HAP-1 (cell line): ENCODE data around the gene RIBC1.

Experiments used
- DNase-seq, 2 experiments: peaks; one replicate each; pipeline ENCODE4 v3.0.0-alpha.2; 2016 to 2020; ENCODE audit warnings: low spot score in 2 of 2
- H3K27me3 ChIP-seq: fragments of 250-450 bp; sonication (Bioruptor Pico); 2 replicates; pipeline ENCODE4 v1.5.1; 2020; ENCODE audit warnings: low read depth, mild to moderate bottlenecking, moderate library complexity
- H3K36me3 ChIP-seq: fragments of 250-450 bp; sonication (Bioruptor Pico); replicated peaks from 2 replicates; pipeline ENCODE4 v1.5.1; 2020; ENCODE audit warnings: mild to moderate bottlenecking
- H3K4me1 ChIP-seq: fragments of 250-450 bp; sonication (Bioruptor Pico); 2 replicates; pipeline ENCODE4 v1.5.1; 2020; ENCODE audit warnings: mild to moderate bottlenecking
- H3K4me3 ChIP-seq: fragments of 250-450 bp; sonication (Bioruptor Pico); 2 replicates; pipeline ENCODE4 v1.5.1; 2020; ENCODE audit warnings: mild to moderate bottlenecking, moderate library complexity
- H3K9me3 ChIP-seq: fragments of 250-450 bp; sonication (Bioruptor Pico); 2 replicates; pipeline ENCODE4 v1.5.1; 2020; ENCODE audit warnings: mild to moderate bottlenecking, moderate library complexity
- in situ Hi-C: fragments of 300-500 bp; cut with MboI; formaldehyde crosslinking; loops from 3 replicates; pipeline ENCODE4 v1.14.3; 2020; ENCODE audit warnings: low sequenced_read_pairs, inconsistent platforms, mixed read lengths

The RIBC1 gene

DNA sequence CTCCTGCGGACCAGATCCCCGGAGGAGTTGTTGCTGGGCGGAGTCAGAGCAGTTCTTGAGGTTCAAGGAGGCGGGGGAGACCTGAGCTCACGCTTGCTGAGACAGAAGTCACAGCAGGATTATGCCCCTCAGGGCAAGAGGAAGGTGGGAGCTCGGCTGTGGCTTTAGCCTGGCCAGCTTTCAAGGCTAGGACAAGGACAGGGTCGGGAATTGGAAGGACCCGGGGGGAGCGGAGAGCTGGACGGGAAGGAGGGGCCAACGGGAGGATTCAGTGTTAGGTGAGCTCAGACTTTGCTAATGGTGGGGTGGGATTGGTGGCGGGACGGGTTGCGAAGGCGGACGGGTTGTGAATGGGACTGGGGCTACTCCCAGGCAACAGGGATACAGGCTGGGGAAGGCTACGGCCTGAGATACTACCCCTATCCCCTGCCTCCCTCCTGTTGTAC, at the start of gene RIBC1:
Gene RIBC1, plus strand, starts transcription at position 13 of the 446 bp plus-strand sequence. CDS start 3,404 bp downstream, outside the sequence.
- Histone ChIP-seq H3K4me3 (peak within 1 kb of the TSS; percentile 95), H3K4me1 (peaks cover 10% of the 10 kb centered on the region; the same call in 1 of the 2 replicates), H3K9me3 (no peaks in the 10 kb centered on the region), H3K27me3 (no peaks in the 10 kb centered on the region), H3K36me3 (peaks cover 15% of the 10 kb centered on the region)
- in situ Hi-C loops = no loop called here
- DNase-seq = no peak

DNA sequence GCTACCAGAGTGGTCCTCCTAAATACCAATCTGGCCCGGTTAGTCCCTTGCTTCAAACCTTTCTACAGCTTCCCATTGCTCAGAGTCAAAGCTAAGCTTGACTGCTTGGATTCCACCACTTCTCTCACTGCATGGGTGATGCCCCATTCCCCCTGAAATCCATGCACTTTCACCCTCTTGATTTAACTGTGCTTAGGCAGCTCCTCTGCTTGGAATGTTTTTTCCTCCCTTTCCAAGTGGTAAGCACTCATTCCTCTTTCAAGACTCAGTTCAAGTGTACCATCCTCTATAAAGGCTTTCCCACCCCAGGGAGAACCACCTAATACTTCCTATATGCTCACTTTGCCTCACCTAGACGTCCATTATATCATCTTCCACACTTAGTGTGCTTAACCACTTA, 49.4 kb upstream of the RIBC1 start:
- no peak for DNase-seq
- in situ Hi-C loops = no loop called here
- no peaks in the 10 kb centered on the region for H3K4me1 ChIP-seq
- no peak overlapping the region for H3K4me3 ChIP-seq
- H3K27me3 ChIP-seq = no peaks in the 10 kb centered on the region
- H3K36me3 ChIP-seq = peaks cover 21% of the 10 kb centered on the region
- 0 out of 2 replicates have a peak, but pooled peaks cover 3% of the 10 kb centered on the region for H3K9me3 ChIP-seq

DNA sequence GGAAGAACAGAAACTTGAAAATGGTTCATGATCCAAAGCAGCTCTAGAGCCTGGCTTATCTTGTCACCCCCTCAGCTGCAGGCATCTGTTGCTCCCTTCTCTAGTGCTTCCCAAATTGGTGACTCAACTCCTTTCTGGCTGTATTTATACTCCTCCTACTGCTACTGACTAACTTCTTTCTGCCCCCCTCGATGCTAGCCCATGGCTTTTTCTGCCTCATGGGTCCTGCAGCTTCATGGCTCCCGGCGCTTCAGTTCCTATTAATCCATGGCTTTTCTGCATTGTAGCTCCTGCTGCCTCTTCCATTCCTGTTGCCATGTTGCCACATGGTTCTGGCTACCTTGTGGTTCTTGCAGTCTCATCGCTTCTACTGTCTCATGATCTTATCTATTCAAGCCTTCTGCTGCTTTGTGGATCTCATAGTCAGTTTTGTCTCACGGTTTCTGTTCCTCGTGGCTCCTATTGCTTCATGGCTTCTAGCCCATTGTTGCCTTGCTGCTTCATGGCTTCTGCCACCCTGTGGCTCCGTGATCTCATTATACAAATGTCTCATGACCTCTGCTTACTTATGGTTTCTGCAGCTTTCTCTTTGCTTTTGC, 48.4 kb upstream of the RIBC1 start:
- Histone ChIP-seq H3K27me3 (no peaks in the 10 kb centered on the region), H3K9me3 (0 out of 2 replicates have a peak, but pooled peaks cover 3% of the 10 kb centered on the region), H3K4me1 (no peaks in the 10 kb centered on the region), H3K4me3 (no peak overlapping the region), H3K36me3 (peaks cover 31% of the 10 kb centered on the region)
- in situ Hi-C loops = no loop called here
- DNase-seq = no peak

DNA sequence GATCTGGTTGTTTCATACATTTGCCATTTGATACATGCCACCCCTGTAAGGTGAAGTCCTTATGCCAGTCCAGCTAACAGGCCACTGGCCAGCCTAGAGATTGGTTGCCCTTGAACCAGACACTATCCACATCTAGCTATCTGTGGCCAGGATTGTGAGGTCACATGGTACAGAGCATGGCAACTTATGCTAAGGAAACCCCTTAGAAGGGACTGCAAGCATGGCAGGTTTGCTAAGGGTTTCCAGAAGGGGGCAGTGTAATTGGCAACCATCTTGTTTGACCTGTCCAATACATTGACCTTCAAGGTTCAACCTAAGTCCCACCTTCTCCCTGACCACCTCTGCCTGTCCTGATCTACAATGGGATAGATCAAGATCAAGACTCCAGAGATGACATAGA, 47.8 kb upstream of the RIBC1 start:
- Histone ChIP-seq H3K4me3 (no peak overlapping the region), H3K27me3 (no peaks in the 10 kb centered on the region), H3K9me3 (0 out of 2 replicates have a peak, but pooled peaks cover 2% of the 10 kb centered on the region), H3K36me3 (peaks cover 37% of the 10 kb centered on the region), H3K4me1 (no peaks in the 10 kb centered on the region)
- no peak for DNase-seq
- in situ Hi-C loops = no loop called here

DNA sequence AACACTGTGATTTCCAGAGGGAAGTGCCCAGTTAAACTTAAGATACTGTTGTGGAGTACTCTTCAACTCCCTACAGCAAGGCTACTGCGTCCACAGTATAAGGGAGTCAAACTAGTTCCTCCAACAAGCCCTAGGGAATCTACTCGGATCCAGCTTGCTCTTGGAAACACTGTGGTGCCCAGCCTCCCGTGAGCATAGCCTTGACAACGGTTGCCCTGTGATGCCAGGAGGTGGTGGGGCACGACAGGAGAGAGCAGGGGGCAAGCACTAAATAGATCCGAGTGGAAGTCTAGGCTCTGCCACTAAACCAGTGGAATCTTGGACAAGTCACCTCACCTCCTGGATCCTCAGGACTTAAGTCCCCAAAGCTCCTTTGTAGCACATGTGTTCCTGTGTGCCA, 45.8 kb upstream of the RIBC1 start:
- Histone ChIP-seq H3K9me3 (no peaks in the 10 kb centered on the region), H3K36me3 (peaks cover 57% of the 10 kb centered on the region), H3K4me3 (no peak overlapping the region), H3K27me3 (no peaks in the 10 kb centered on the region), H3K4me1 (no peaks in the 10 kb centered on the region)
- in situ Hi-C loops = no loop called here
- DNase-seq = no peak

DNA sequence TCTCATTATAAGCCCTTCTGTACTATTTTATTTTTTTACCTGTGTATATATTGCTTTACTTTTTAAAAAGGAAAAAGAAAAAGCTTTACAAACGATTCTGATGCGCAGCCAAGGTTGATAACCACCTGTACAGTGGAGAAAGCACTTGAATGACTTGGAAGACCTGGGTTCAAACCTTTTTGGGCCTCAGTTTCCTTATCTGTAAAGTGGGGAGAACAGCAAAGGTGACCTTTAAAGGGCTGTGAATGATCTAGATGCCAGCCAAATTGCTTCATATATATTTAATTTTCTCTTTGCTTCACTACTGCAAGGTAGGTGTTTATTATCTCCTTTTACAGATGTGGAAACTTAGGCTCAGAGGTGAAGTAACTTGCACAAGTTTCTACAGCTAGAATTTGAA, 45.2 kb upstream of the RIBC1 start:
- no peak overlapping the region for H3K4me3 ChIP-seq
- H3K27me3 ChIP-seq = no peaks in the 10 kb centered on the region
- H3K4me1 ChIP-seq = no peaks in the 10 kb centered on the region
- H3K36me3 ChIP-seq = peaks cover 62% of the 10 kb centered on the region
- no peak for DNase-seq
- no peaks in the 10 kb centered on the region for H3K9me3 ChIP-seq
- in situ Hi-C loops = no loop called here

DNA sequence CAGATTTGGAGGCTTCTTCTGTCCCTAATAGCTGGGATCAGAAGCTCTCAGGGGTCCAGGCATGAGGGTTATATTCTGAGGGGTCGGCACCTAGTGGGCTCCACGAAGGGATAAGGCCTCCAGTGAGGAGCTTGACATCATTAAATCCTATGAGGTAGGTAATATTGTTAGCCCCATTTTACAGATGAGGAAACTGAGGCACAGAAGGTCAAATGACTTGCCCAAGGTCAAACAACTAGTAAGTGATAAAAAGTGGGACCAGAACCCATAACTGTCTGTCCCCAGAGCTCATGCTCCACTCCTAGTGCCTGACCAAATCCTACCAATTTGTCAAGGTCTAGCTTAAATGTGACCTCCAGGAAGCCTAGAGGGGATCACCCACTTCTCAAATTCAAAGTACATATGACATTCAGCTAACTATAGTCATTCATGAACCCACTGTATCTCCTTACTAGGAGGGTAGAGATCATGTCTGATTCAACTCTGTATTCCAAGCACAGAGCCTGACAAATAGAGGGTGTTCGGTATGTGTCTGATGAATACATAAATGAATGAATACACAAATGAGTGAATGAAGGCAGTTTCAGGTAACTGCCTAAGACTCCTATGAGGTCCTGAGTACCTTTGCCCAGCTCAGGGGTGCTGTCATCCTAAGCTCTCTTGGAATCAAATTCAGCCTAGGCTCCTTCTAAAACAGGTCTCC, 43.5 kb upstream of the RIBC1 start:
- no peak for DNase-seq
- Histone ChIP-seq H3K36me3 (peaks cover 79% of the 10 kb centered on the region), H3K27me3 (no peaks in the 10 kb centered on the region), H3K4me3 (no peak overlapping the region), H3K9me3 (no peaks in the 10 kb centered on the region), H3K4me1 (no peaks in the 10 kb centered on the region)
- in situ Hi-C loops = no loop called here

DNA sequence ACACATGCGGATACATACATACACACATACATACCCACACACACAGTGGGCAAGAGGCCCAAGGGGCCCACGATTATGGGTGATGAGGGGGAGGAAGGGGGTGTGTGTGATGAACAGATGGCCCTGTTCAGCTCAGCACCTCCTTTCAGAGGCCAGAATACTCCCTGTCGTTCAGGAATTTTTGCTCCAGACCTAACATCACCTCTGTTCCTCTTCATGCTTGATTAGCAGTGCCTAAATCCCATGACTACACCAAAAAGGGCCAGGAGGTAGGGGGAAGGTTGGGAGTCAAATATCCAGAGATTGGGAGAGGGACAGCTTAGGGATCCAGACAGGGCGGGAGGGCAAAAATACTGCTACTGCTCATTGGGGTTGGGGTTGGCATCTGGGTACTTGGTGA, 42.9 kb upstream of the RIBC1 start:
- Histone ChIP-seq H3K9me3 (no peaks in the 10 kb centered on the region), H3K4me1 (no peaks in the 10 kb centered on the region), H3K27me3 (no peaks in the 10 kb centered on the region), H3K36me3 (peaks cover 83% of the 10 kb centered on the region), H3K4me3 (no peak overlapping the region)
- in situ Hi-C loops = no loop called here
- no peak for DNase-seq

DNA sequence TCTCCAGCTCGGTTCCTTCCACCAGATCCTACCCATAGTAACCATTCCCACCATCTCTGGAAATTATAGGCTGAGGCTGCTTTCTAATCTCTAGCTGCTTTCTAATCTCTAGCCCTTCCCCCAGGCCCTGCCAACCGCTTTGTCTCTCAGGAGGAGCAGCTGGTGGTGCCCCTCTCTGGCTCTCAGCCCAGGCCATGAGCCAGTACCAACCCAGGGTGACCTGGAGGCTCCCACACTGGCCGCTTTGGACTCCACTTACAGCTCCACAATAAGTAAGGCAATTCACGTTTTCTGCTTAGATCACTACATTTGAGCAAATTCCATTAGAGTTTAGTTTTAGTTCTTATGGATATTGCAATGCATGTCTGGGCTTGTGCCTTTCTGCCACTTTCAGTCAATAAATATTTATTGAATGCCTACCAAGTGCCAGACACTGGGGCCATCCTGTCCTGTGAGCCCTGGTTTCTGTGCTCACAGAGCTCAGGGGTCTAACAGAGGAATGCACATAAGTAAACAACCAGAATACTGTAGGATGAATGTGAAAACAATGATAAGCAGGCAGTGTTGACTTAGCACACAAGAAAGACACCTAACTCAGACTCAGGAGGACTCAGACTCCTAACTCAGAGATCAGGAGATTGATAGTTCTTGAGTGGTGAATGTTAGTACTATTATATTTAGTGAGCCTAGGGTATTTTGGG, 39.1 kb upstream of the RIBC1 start:
- no peaks in the 10 kb centered on the region for H3K4me1 ChIP-seq
- no peak overlapping the region for H3K4me3 ChIP-seq
- H3K9me3 ChIP-seq = no peaks in the 10 kb centered on the region
- peaks cover 90% of the 10 kb centered on the region for H3K36me3 ChIP-seq
- DNase-seq = no peak
- H3K27me3 ChIP-seq = no peaks in the 10 kb centered on the region
- in situ Hi-C loops = no loop called here

DNA sequence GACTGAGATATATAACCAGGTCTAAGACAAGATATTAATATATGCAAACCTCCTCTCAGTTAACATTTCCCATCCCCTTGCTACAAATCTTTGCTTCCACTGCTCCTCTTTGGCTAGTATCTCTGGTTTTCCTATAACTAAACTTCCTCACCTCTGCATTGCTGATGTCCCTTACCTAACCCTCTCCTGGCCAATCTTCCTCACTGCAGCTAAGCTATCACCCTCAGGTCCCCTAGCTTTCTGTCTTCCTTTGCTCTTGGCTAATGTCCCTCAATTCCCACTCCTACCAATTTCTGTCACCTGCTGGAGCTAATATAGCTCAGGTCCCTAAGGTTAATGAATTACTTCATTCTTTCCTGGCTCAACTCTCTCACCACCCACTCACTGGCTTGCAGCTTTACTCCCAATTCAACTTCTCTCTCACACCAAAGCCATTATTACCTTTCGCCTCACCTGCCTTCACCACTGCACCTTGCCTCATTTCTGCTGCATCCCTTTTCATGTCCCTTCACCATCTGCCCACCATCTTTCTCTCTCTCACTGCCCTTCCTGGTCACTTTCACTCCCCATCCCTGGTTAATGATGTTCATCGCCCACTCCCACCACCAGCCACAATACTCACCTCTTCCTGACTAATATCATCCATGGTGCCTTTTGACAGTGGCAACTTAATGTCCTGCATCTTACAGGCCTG, 26.9 kb upstream of the RIBC1 start:
- Histone ChIP-seq H3K4me3 (no peak overlapping the region), H3K27me3 (no peaks in the 10 kb centered on the region), H3K9me3 (no peaks in the 10 kb centered on the region), H3K36me3 (peaks cover 84% of the 10 kb centered on the region), H3K4me1 (peaks cover 4% of the 10 kb centered on the region; the same call in 1 of the 2 replicates)
- no peak for DNase-seq
- in situ Hi-C loops = no loop called here

DNA sequence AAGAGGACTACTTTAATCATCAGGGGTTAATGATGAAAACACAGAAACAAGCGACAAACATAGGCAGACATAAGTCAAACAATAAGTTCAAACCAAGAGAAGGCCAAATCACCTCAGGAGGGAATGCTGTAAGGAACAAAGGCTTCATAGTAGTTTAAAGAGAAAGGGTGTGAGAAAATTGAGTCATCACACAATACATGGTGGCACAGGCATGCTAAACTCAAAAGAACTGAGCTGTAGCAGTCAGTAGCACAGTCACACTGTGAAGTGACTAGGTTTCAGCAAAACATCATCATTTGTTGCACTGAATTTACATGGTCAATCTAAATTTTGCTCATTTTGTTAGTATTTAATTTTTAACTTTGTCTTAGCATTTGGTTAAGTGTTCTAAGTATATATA, 24.5 kb upstream of the RIBC1 start:
- Histone ChIP-seq H3K9me3 (no peaks in the 10 kb centered on the region), H3K4me3 (no peak overlapping the region), H3K27me3 (no peaks in the 10 kb centered on the region), H3K36me3 (peaks cover 87% of the 10 kb centered on the region), H3K4me1 (peaks cover 4% of the 10 kb centered on the region; the same call in 1 of the 2 replicates)
- DNase-seq = no peak
- in situ Hi-C loops = no loop called here

DNA sequence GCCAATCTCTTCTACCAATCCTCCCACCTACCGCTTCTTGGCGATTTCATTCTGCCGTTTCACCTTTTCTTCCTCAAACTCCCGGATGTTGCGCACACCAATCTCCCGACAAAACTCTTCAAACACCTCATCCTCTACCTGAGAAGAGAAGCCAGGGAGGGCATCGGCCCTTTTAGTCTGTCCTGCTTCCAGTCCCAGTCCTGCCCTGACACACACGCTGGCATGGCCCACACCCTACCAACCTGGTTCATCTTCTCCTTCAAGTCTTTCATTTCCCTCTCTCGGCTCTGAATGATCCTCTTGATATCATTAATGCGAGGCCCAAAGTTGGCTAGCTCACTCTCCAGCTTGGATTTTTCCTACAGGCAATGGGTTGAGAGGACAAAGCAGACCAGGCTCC, 19.1 kb upstream of the RIBC1 start:
- DNase-seq = no peak
- Histone ChIP-seq H3K4me3 (no peak overlapping the region), H3K36me3 (peaks cover 94% of the 10 kb centered on the region), H3K4me1 (peaks cover 4% of the 10 kb centered on the region; the same call in 1 of the 2 replicates), H3K9me3 (no peaks in the 10 kb centered on the region), H3K27me3 (no peaks in the 10 kb centered on the region)
- in situ Hi-C loops = no loop called here

DNA sequence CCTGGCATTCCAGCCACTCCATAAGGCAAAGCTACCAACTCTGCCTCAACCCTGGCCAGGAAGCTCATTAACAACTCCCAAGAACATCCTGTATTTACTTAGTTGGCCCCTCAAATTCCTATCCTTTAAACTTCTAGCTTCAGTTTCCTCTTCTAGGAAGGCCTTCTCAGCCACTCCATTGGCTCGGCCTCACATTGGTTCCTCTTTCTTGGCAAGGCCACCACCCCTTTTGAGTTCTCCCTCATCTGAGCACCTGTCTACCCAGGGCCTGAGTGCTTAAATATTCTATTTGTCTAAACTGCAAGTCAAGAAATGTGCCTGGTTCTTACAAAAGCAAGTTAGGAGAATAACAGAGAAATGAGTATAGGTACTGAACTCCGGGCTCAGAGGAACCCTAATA, 10.2 kb upstream of the RIBC1 start:
- H3K27me3 ChIP-seq = no peaks in the 10 kb centered on the region
- H3K4me1 ChIP-seq = no peaks in the 10 kb centered on the region
- peaks cover 83% of the 10 kb centered on the region for H3K36me3 ChIP-seq
- in situ Hi-C loops = no loop called here
- H3K4me3 ChIP-seq = no peak overlapping the region
- no peak for DNase-seq
- H3K9me3 ChIP-seq = no peaks in the 10 kb centered on the region
